Smooth muscle cell (in vitro differentiated cells): ENCODE measurements around the gene CAMSAP1. TPM values are rescaled to one million over a fixed set of nuclear protein-coding genes. Genes with fewer than 3 reads are reported as not detected.
A peak's percentile ranks its signal among the peaks of the same experiment; 100 is the strongest.

Experiments
- DNase-seq: peaks from one replicate; lab custom pipeline; 2025; ENCODE audit not compliant: unreplicated experiment; lab: John Stamatoyannopoulos, UW
- H2AFZ ChIP-seq: fragments of 200-600 bp; sonication (generic); 2 replicates; pipeline ENCODE4 v1.6.0; 2016; ENCODE audit warnings: antibody characterized with exemption, low read depth, mild to moderate bottlenecking
- H3F3A ChIP-seq: fragments of 200-600 bp; sonication (generic); 2 replicates; pipeline ENCODE4 v1.6.0; 2017; ENCODE audit warnings: antibody characterized with exemption, low read depth
- H3K27ac ChIP-seq: fragments of 200-600 bp; sonication (generic); 2 replicates; pipeline ENCODE4 v1.5.1; 2016; ENCODE audit warnings: low read depth, mild to moderate bottlenecking
- H3K27me3 ChIP-seq: fragments of 200-600 bp; sonication (generic); 2 replicates; pipeline ENCODE4 v1.6.1; 2016; ENCODE audit warnings: low read depth, mild to moderate bottlenecking
- H3K36me3 ChIP-seq: fragments of 200-600 bp; sonication (generic); 2 replicates; pipeline ENCODE4 v1.5.1; 2016; ENCODE audit warnings: low read depth
- H3K4me1 ChIP-seq: fragments of 200-600 bp; sonication (generic); 2 replicates; pipeline ENCODE4 v1.5.1; 2016; ENCODE audit warnings: low read depth
- H3K4me2 ChIP-seq: fragments of 200-600 bp; sonication (generic); 2 replicates; pipeline ENCODE4 v1.6.0; 2016; ENCODE audit warnings: mild to moderate bottlenecking
- H3K4me3 ChIP-seq: fragments of 200-600 bp; sonication (generic); 2 replicates; pipeline ENCODE4 v1.5.1; 2016; ENCODE audit warnings: mild to moderate bottlenecking
- H3K79me2 ChIP-seq: fragments of 200-600 bp; sonication (generic); 2 replicates; pipeline ENCODE4 v1.6.0; 2016; ENCODE audit warnings: low read depth, mild to moderate bottlenecking
- H3K9ac ChIP-seq: fragments of 200-600 bp; sonication (generic); 2 replicates; pipeline ENCODE4 v1.6.0; 2016; ENCODE audit warnings: low read depth
- H3K9me3 ChIP-seq: fragments of 200-600 bp; sonication (generic); replicated peaks from 2 replicates; pipeline ENCODE4 v1.5.1; 2016; ENCODE audit warnings: low read depth
- H4K20me1 ChIP-seq: fragments of 200-600 bp; sonication (generic); 2 replicates; pipeline ENCODE4 v1.6.0; 2016; ENCODE audit warnings: low read depth
- CTCF ChIP-seq: fragments of 200-600 bp; sonication (generic); IDR thresholded peaks from 2 replicates; pipeline ENCODE4 v1.5.1; 2017; ENCODE audit warnings: borderline replicate concordance, mild to moderate bottlenecking, antibody characterized with exemption; ENCODE audit not compliant: insufficient read depth, poor library complexity, severe bottlenecking
- WGBS: methylation state at CpG from one replicate; pipeline ENCODE4 v1.1.7; 2016; ENCODE audit warnings: low lambda C conversion rate; 5-methylcytosine and 5-hydroxymethylcytosine counted together
- polyA plus RNA-seq: library from polyadenylated mRNA; unstranded; fragments of >200 nt; fragmentation: Nextera tagmentation; extraction: Ambion mirVana; gene quantifications from 2 replicates; pipeline ENCODE4 v1.2.1, GENCODE V29; 2016
- total RNA-seq: library from RNA; depleted of rRNA; stranded (reverse); fragments of >200 nt; gene quantifications from 2 replicates; pipeline ENCODE4 v1.2.3, GENCODE V29; 2014

Gene CAMSAP1
- total and polyA plus RNA-seq, 2 experiments from 2014 or later: 5.4 to 17.8 TPM

- H3K27ac ChIP-seq: peak overlapping the region; percentile 80
Observed at GRCh38 chr9:135950135-135950682, 42.9 kb upstream of the CAMSAP1 start.

GRCh38 chr9:135949501-135950134, 42.3 kb upstream of the CAMSAP1 start:
- Histone ChIP-seq H3K9ac (no peak overlapping the region), H3F3A (no peaks in the 10 kb centered on the region)
- WGBS: 83% methylated on average over 26 of the region's 26 CpGs

More at GRCh38 chr9:135950135-135950682, 42.9 kb upstream of the CAMSAP1 start:
- Histone ChIP-seq H4K20me1 (peaks cover 6% of the 10 kb centered on the region), H2AFZ (no peak overlapping the region), H3K4me1 (peaks cover 9% of the 10 kb centered on the region), H3K9ac (no peak overlapping the region), H3K27me3 (no peaks in the 10 kb centered on the region), H3F3A (no peaks in the 10 kb centered on the region), H3K79me2 (peaks cover 4% of the 10 kb centered on the region), H3K9me3 (no peaks in the 10 kb centered on the region), H3K36me3 (no peaks in the 10 kb centered on the region), H3K4me2 (no peak overlapping the region), H3K4me3 (no peak overlapping the region)
- TF ChIP-seq CTCF: no peak
- 74% methylated on average over 12 of the region's 12 CpGs for WGBS
- no peak for DNase-seq

GRCh38 chr9:135948968-135949367, 41.6 kb upstream of the CAMSAP1 start:
- Histone ChIP-seq H3K4me2 (peak overlapping the region; percentile 6), H3K9me3 (no peaks in the 10 kb centered on the region), H3K36me3 (no peaks in the 10 kb centered on the region), H4K20me1 (peaks cover 3% of the 10 kb centered on the region), H3K27me3 (no peaks in the 10 kb centered on the region), H3K27ac (peak overlapping the region; percentile 80), H3K4me1 (peaks cover 9% of the 10 kb centered on the region), H3K4me3 (no peak overlapping the region), H3K79me2 (no peaks in the 10 kb centered on the region), H3K9ac (no peak overlapping the region), H2AFZ (no peak overlapping the region), H3F3A (no peaks in the 10 kb centered on the region)
- DNase-seq: no peak
- no peak for TF ChIP-seq CTCF
- WGBS: 33% methylated on average over 4 of the region's 4 CpGs

More at GRCh38 chr9:135949501-135950134, 42.3 kb upstream of the CAMSAP1 start:
- peak overlapping the region; percentile 6 for H3K4me2 ChIP-seq
- no peak overlapping the region for H3K4me3 ChIP-seq
- peaks cover under 1% of the 10 kb centered on the region for H4K20me1 ChIP-seq
- no peak for DNase-seq
- no peaks in the 10 kb centered on the region for H3K27me3 ChIP-seq
- H2AFZ ChIP-seq: no peak overlapping the region
- no peaks in the 10 kb centered on the region for H3K36me3 ChIP-seq
- TF ChIP-seq CTCF: no peak
- peak overlapping the region; percentile 80 for H3K27ac ChIP-seq
- H3K4me1 ChIP-seq: peaks cover 9% of the 10 kb centered on the region
- H3K79me2 ChIP-seq: no peaks in the 10 kb centered on the region
- H3K9me3 ChIP-seq: no peaks in the 10 kb centered on the region
